Measurements from ENCODE around the gene EMP1.

The EMP1 gene, protein sequence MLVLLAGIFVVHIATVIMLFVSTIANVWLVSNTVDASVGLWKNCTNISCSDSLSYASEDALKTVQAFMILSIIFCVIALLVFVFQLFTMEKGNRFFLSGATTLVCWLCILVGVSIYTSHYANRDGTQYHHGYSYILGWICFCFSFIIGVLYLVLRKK

DNA sequence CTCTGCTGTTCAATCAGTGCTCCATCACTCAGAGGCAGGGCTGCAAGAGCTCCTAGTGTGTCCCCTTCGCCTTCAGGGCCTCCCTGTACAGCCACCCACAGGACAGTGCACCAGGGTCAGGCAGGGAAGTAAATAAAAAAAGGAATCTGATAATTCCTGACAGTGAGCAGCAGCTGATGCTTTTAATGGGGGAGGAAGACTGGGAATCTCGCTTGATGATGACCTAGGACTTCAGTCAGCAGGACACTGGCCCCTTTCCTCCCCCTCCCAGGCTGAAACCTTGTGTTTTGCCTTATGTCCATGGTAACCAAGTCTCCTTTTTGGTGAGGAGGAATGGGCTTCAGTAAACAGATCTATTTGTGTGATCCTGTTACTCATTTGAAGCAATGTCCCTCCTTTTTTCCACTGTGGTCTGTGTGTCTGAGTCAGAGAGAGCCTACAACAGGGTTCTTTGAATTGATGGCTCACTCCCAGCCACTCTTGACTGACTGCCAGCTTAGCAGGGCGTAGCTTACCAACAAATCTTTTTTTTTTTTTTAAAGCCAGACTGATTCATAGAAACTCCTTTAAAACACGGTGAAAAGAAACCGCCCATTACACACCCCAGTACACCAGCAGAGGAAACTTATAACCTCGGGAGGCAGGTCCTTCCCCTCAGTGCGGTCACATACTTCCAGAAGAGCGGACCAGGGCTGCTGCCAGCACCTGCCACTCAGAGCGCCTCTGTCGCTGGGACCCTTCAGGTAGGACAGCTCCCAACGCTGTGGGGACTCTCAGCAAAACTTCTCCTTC is at the start of gene EMP1:
Gene EMP1, plus strand, starts transcription at position 597 of the 792 bp plus-strand sequence. CDS start 14,785 bp downstream, outside the sequence.
- peak; percentile 72 for DNase-seq

- no peak for DNase-seq
Measured at GRCh38 chr12:13147688-13148484, 48.6 kb upstream of the EMP1 start.

DNA sequence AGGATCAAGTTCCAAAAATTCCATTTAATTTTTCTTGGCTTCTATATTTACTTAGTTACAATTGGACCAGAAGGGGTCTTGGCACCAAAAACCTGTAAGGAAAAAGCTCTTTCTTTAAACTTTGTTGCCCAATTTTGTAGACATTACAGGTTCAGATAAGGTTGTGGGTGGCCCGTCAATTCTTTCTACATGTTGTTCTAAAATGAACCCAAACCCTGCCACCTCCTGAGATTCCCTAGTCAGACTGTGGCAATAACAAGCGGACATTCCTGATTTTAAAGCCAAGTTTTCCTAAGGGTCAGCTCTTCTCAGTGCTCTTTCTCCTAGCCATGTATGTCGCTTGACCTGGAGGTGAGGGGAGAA is 48.1 kb upstream of the EMP1 start:
- no peak for DNase-seq

GRCh38 chr12:13149411-13149810 is 47.1 kb upstream of the EMP1 start:
- DNase-seq = no peak

GRCh38 chr12:13152281-13152680 is 44.2 kb upstream of the EMP1 start:
- DNase-seq = no peak

DNA sequence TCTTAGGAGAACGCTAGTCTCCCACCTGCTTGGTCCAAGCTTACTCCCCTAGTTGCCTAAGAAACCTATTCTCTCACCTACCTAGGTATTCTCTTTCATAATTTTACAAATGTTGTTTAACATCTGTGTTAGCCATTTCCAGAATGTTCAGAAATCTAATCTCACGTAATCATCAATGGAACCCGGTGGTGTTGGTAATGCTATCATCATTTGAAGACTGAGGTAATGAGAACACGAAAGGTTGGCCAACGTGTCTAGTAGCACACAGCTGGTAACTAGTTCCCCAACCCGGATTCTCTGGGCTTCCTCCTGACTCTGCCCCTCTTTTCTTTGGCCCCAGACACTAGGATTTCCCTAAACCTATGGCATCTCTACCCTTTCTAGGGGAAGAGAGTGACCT is 43.8 kb upstream of the EMP1 start:
- DNase-seq = no peak

- no peak for DNase-seq
Measured at GRCh38 chr12:13153180-13153579, 43.3 kb upstream of the EMP1 start.

DNA sequence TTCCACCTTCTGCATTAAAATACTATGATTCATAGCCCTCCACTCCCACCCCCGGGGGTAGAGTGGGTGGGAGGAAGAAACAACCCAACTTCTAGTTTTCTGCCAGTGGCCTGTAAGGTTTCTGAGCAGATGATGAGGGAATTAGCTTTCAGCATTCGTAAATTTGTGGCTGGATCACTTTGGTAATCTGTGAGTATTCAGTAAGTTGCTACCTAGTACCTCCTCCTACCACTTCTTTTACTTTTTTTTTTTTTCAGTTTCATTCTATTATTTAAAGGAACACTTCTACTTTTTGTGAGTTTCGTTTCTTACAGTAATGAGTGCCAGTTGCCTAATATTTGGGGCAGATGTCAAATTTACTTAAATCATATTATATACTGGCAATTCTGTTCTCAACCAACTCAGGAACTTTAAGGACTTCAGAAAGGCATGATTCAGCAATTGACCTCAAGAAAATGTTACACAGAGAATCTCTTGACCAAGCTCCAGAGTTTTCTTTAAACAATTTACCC is 42.4 kb upstream of the EMP1 start:
- no peak for DNase-seq

DNA sequence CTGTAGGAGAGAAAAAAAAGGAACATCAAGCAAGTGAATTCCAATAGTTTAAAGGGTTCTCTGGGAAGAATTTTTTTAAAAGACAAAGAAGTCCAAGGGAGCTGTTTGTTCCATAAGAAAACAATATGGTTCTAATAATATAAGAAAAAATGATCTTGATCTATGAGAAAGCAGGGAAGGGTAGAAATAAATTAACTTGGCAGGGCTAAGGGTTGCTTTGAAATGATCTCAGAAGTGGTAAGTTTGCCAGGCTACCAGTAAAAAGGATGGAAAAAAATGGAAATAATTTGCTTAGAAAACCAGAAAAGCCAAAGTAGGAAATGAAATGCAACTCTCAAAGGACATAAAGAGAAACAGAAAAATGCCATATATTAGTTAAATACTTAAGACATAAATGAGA is 41.7 kb upstream of the EMP1 start:
- DNase-seq = no peak

- DNase-seq = no peak
Measured at GRCh38 chr12:13156277-13156676, 40.2 kb upstream of the EMP1 start.

GRCh38 chr12:13161172-13161571 is 35.4 kb upstream of the EMP1 start:
- no peak for DNase-seq

GRCh38 chr12:13162904-13163303 is 33.6 kb upstream of the EMP1 start:
- no peak for DNase-seq

DNA sequence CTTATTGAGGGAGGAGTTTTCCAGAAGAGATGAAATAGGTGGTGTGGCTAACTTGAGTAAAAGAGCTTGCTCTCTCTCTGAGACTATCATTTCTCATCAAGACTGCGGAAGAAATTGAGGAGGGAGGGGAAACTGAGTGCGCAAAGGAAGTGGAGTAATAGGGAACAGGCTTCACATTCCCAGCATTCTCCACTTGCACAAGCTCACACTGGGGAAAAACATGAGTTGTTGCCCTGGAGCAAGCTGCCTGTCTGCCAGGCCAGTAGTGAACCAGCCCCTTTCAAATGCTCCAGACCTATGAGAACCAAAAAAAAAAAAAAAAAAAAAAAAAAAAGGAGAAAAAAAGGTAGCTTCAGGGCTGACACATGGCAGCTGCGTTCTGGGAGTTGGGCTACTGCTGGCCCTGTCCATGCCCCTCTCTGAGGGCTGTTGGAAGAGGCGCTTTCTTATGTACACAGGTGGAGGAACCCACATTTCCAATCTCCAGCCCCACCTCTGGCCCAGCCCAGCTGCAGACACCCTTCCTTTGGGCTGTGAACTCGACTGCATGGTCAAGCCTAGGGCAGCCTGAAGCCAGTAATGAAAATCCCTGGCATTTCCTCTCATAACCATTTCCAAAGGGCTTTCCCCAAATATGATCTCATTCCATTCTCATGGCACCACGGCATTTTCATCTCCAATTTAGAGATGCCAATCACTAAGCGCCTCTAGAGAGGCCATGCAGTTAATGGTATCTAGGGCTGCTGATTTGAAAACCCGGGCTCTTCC is 32.5 kb upstream of the EMP1 start:
- DNase-seq = no peak

GRCh38 chr12:13164921-13165616 is 31.5 kb upstream of the EMP1 start:
- no peak for DNase-seq

GRCh38 chr12:13165617-13166041 is 30.9 kb upstream of the EMP1 start:
- peak; percentile 64 for DNase-seq

DNA sequence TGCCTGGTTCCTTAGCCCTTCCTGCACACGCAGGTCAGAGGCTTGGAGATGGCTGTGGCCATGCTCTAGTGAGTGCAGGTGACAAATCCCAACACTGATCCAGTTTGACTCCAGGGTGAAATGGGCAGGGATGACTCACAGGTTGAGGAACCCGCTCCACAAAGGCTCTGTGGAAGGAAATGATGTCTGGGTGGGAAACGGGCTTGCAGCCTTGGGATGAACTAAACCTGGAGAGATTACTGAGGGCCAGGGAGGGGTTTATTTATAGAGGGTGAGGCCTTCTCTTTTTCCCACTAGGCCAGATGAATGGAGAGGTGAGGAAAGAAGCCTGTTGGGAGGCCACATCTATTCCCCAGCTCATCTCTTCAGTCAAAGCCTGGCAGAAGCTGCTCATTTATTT is 29.3 kb upstream of the EMP1 start:
- DNase-seq = no peak

DNA sequence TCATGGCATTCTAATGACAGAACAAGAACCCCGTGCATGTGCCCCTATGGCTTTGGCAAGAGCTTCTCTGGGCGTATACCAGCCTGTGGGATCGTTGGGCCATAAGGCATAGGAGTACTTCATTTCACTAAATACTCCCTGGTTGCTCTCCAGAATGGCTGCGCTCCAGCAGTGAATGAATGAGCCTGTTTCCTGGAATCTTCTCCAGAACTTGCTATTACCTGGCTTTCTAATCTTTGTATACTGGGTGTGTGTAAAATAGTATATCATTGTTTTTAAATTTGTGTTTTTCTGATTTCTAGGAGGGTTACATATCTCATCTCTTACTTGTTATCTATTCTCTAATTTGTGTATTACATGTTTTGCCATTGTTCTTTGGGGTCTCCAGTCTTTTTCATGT is 28.6 kb upstream of the EMP1 start:
- no peak for DNase-seq

- no peak for DNase-seq
Measured at GRCh38 chr12:13169272-13169671, 27.3 kb upstream of the EMP1 start.

GRCh38 chr12:13170892-13171490 is 25.5 kb upstream of the EMP1 start:
- DNase-seq = no peak

DNA sequence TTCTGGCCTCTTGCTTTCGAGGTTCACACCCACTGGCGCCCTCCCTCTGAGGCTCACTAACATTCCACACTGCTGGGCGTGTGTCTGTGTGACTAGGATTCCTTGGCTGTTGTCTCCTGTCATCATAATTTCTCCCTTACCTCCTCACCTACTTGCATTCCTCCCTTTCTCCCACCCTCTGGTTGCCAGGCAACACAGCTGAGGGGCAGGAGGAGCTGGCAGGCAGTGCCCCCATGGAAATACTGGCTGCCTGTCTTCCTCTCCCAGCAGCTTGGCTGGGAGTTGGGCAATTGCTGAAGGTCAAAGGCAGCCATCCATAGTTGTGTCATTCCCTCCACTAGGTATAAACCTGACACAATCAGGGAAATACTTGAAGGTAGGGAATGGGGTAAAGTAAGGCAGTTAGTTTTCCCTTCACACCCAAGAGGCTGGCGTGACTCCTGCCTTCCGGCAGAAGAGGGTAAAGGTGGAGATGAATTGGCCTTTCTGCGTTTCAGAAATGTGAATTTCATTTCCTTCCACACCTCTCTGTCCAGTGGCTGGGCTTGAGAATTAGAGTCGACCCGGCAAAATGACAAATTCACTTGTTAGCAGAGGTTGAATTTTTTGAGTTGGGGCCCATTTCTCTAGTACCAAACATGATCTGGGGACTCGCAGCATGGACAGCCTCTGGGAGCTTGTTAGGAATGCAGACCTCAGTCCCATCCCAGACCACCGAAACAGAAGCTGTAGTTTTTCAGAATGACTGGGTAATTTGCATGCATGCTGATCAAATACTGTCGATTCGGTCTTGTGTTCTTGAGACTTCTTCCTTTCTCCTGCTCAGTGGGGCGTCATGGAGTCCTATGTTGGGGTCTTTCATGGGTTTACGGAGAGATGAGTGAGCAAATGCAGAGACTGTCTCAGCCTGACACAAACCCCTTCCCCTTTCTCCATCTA is 24.3 kb upstream of the EMP1 start:
- no peak for DNase-seq
